ENCODE measurements around the gene EPHB1.

- TF ChIP-seq CTCF (IDR thresholded peaks at IDR 0.05; ENCODE audit: poor library complexity, severe bottlenecking), result no peak
- TF ChIP-seq TAF1 (IDR thresholded peaks at IDR 0.05; ENCODE audit: low read depth), result no peak
- TF ChIP-seq EP300 (conservative IDR thresholded peaks at IDR 0.05; ENCODE audit: poor library complexity, severe bottlenecking), result no peak
- TF ChIP-seq POLR2AphosphoS5 (IDR thresholded peaks at IDR 0.05), result no peak
- no peak for TF ChIP-seq EZH2 (IDR thresholded peaks at IDR 0.05; ENCODE audit: borderline replicate concordance, insufficient read depth, low read length, poor library complexity, severe bottlenecking)
- no peak for TF ChIP-seq SMC3 (conservative IDR thresholded peaks at IDR 0.05; ENCODE audit: poor library complexity)
- no peak for TF ChIP-seq REST (IDR thresholded peaks at IDR 0.05; ENCODE audit: borderline replicate concordance)
These were observed 39.2 kb upstream of the EPHB1 start for GRCh38 chr3:134755821-134756220.
